Measurements from ENCODE around the gene MED12. TPM values are rescaled to one million over a fixed set of nuclear protein-coding genes. Genes with fewer than 3 reads are reported as not detected.
"Not testable (repeated sequence)": the region's sequence is repeated elsewhere in the genome, so short reads cannot be mapped to it uniquely, and the experiment has no call there.

MED12 gene
- total RNA-seq, 2 experiments from 2014 or later = 23.1 to 31.1 TPM

- intact Hi-C loops (cut with micrococcal nuclease; ENCODE audit: unreplicated experiment) = loop anchor here (10.0 kb wide), 1 partner anchor 183 kb away; no protein-coding TSS in a partner anchor
- no peaks in the 10 kb centered on the region for H4K20me1 ChIP-seq (ENCODE audit: insufficient read depth, low read length)
- POLR2A ChIA-PET = no interaction called here
Measured at GRCh38 chrX:71177327-71177726, 58.9 kb downstream of the MED12 start.

GRCh38 chrX:71178908-71179307 is 60.5 kb downstream of the MED12 start:
- Histone ChIP-seq H3K36me3 (ENCODE audit: insufficient read depth, low read length) (peaks cover 56% of the 10 kb centered on the region), H3K9me3 (ENCODE audit: low read length) (no peaks in the 10 kb centered on the region), H3K27ac (ENCODE audit: low read depth, low read length, poor library complexity, severe bottlenecking) (no peak overlapping the region), H3K4me1 (ENCODE audit: insufficient read depth, low read length, poor library complexity, severe bottlenecking) (peaks cover 26% of the 10 kb centered on the region), H4K20me1 (ENCODE audit: insufficient read depth, low read length) (no peaks in the 10 kb centered on the region), H3K4me3 (ENCODE audit: low read depth, low read length, poor library complexity, severe bottlenecking) (no peak overlapping the region), H3K9me2 (ENCODE audit: insufficient read depth, low read length) (no peaks in the 10 kb centered on the region), H3K79me2 (ENCODE audit: insufficient read depth, low read depth, low read length) (no peaks in the 10 kb centered on the region), H3K4me2 (ENCODE audit: low read length) (no peak overlapping the region), H2AFZ (ENCODE audit: low read length) (no peak overlapping the region)
- CTCF ChIA-PET (ENCODE audit: unreplicated experiment) = interaction anchor here (0.6 kb wide), 1 partner anchor 83 kb away, joined by 5 read pairs; the partner anchor contains the start of gene FOXO4
- peak; percentile 64 for DNase-seq (ENCODE audit: low spot score)
- TF ChIP-seq CTCF (conservative IDR thresholded peaks at IDR 0.05; ENCODE audit: low read length) (peak; percentile 77), EZH2phosphoT487 (IDR thresholded peaks at IDR 0.05; ENCODE audit: borderline replicate concordance, low read depth, low read length) (no peak)
- no TSS peak for BruUV-seq (replicated peaks)
- intact Hi-C loops (cut with micrococcal nuclease; ENCODE audit: unreplicated experiment) = loop anchor here (1.0 to 10.0 kb wide), 3 partner anchors 81 to 208 kb away; no protein-coding TSS in a partner anchor
- POLR2A ChIA-PET = interaction anchor here (1.1 kb wide), 1 partner anchor 61 kb away, joined by 6 read pairs; the partner anchor contains the start of gene MED12

More at GRCh38 chrX:71177327-71177726, 58.9 kb downstream of the MED12 start:
- CTCF ChIA-PET (ENCODE audit: unreplicated experiment) = no interaction called here
- Histone ChIP-seq H3K36me3 (ENCODE audit: insufficient read depth, low read length) (peaks cover 54% of the 10 kb centered on the region), H3K9me2 (ENCODE audit: insufficient read depth, low read length) (no peaks in the 10 kb centered on the region), H3K4me3 (ENCODE audit: low read depth, low read length, poor library complexity, severe bottlenecking) (no peak overlapping the region), H3K4me1 (ENCODE audit: insufficient read depth, low read length, poor library complexity, severe bottlenecking) (peaks cover 19% of the 10 kb centered on the region), H2AFZ (ENCODE audit: low read length) (no peak overlapping the region), H3K27ac (ENCODE audit: low read depth, low read length, poor library complexity, severe bottlenecking) (no peak overlapping the region), H3K4me2 (ENCODE audit: low read length) (no peak overlapping the region), H3K9me3 (ENCODE audit: low read length) (no peaks in the 10 kb centered on the region), H3K79me2 (ENCODE audit: insufficient read depth, low read depth, low read length) (no peaks in the 10 kb centered on the region)
- BruUV-seq (replicated peaks) = no TSS peak
- DNase-seq (ENCODE audit: low spot score) = no peak
- TF ChIP-seq EZH2phosphoT487 (IDR thresholded peaks at IDR 0.05; ENCODE audit: borderline replicate concordance, low read depth, low read length) (no peak), CTCF (conservative IDR thresholded peaks at IDR 0.05; ENCODE audit: low read length) (no peak)

DNA sequence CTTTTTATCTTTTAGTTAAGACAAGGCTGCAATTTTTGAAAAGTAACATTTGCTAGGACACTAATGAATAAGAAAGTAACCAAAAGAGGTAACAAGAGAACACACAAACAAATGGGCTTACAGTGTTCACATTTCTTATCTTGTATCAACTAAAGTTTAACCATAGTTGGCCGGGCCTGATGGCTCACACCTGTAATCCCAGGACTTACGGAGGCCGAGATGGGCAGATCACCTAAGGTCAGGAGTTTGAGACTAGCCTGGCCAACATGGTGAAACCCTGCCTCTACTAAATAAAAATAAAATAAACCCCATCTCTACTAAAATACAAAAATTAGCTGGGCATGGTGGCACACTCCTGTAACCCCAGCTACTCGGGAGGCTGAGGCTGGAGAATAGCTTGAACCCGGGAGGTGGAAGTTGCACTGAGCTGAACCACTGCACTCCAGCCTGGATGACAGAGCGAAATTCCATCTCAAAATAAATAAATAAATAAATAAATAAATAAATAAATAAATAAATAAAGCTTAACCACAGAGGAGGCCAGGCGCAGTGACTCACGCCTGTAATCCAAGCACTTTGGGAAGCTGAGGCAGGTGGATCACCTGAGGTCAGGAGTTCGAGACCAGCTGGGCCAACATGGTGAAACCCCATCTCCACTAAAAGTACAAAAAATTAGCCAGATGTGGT is 62.3 kb downstream of the MED12 start:
- DNase-seq (ENCODE audit: low spot score); intact Hi-C loops (cut with micrococcal nuclease; ENCODE audit: unreplicated experiment); H3K4me3 ChIP-seq (ENCODE audit: low read depth, low read length, poor library complexity, severe bottlenecking); H3K9me2 ChIP-seq (ENCODE audit: insufficient read depth, low read length); BruUV-seq (replicated peaks); H3K79me2 ChIP-seq (ENCODE audit: insufficient read depth, low read depth, low read length); H4K20me1 ChIP-seq (ENCODE audit: insufficient read depth, low read length); H2AFZ ChIP-seq (ENCODE audit: low read length); H3K9me3 ChIP-seq (ENCODE audit: low read length): not testable (repeated sequence)
- POLR2A ChIA-PET = interaction anchor here (0.8 to 3.9 kb wide), 3 partner anchors 17 to 74 kb away, joined by 4 to 46 read pairs (median 22); partner anchors contain the start of genes MED12 and ZMYM3
- H3K36me3 ChIP-seq (ENCODE audit: insufficient read depth, low read length) = peaks cover 44% of the 10 kb centered on the region
- CTCF ChIA-PET (ENCODE audit: unreplicated experiment) = interaction anchor here (1.2 kb wide), 1 partner anchor 18 kb away, joined by 4 read pairs; no protein-coding TSS in a partner anchor
- peak overlapping the region; percentile 81; the same call in 1 of the 2 replicates for H3K4me2 ChIP-seq (ENCODE audit: low read length)
- peak overlapping the region; percentile 93 for H3K27ac ChIP-seq (ENCODE audit: low read depth, low read length, poor library complexity, severe bottlenecking)
- H3K4me1 ChIP-seq (ENCODE audit: insufficient read depth, low read length, poor library complexity, severe bottlenecking) = peaks cover 26% of the 10 kb centered on the region
